CD4-positive, CD25-positive, alpha-beta regulatory T cell (primary cell): ENCODE measurements around the gene AGXT2. TPM values are rescaled to one million over a fixed set of nuclear protein-coding genes. Genes with fewer than 3 reads are reported as not detected.

Experiments
- ATAC-seq, 2 donors: fragments of 150-1000 bp; cut with Tn5 transposase; one replicate each; pipeline ENCODE4 v1.10.0; 2021; ENCODE audit warnings: low read depth in 2 of 2, moderate number of reproducible peaks in 2 of 2, moderate library complexity in 1 of 2
- DNase-seq, 3 donors: peaks; one replicate each; pipeline versions ENCODE4 v3.0.0 to v3.0.0-alpha.2; 2012 to 2022; ENCODE audit warnings: mixed read lengths in 1 of 3
- H3K27ac ChIP-seq: one replicate; pipeline ENCODE4 v1.7.0; 2013; ENCODE audit warnings: mild to moderate bottlenecking, low read length; ENCODE audit not compliant: insufficient read depth, poor library complexity, severe bottlenecking
- H3K27me3 ChIP-seq: one replicate; pipeline ENCODE4 v1.7.0; 2013; ENCODE audit warnings: low read length; ENCODE audit not compliant: control insufficient read depth, insufficient read depth
- H3K36me3 ChIP-seq: one replicate; pipeline ENCODE4 v1.7.0; 2013; ENCODE audit warnings: mild to moderate bottlenecking, low read length, moderate library complexity; ENCODE audit not compliant: control insufficient read depth, insufficient read depth
- H3K4me1 ChIP-seq: 2 replicates; pipeline ENCODE4 v1.7.0; 2013; ENCODE audit warnings: mild to moderate bottlenecking, low read length; ENCODE audit not compliant: insufficient read depth, control insufficient read depth, poor library complexity, severe bottlenecking
- H3K4me3 ChIP-seq: one replicate; pipeline ENCODE4 v1.7.0; 2013; ENCODE audit warnings: low read depth, mild to moderate bottlenecking, low read length, moderate library complexity
- H3K9me3 ChIP-seq, 2 experiments: 1 replicate in 1 of 2; 2 replicates in 1 of 2; pipeline ENCODE4 v1.7.0; 2013; ENCODE audit warnings: low read length in 2 of 2, mild to moderate bottlenecking in 1 of 2, moderate library complexity in 1 of 2; ENCODE audit not compliant: control insufficient read depth in 2 of 2
- H3K27ac Mint-ChIP-seq, 3 donors: one replicate each; pipeline ENCODE4 v1.8.0; 2020 to 2022; ENCODE audit warnings: mild to moderate bottlenecking in 3 of 3, mixed read lengths in 3 of 3, moderate library complexity in 2 of 3
- H3K27me3 Mint-ChIP-seq: one replicate; pipeline ENCODE4 v1.8.0; 2022; ENCODE audit warnings: mild to moderate bottlenecking, mixed read lengths
- H3K36me3 Mint-ChIP-seq: one replicate; pipeline ENCODE4 v1.8.0; 2020; ENCODE audit warnings: mixed read lengths
- H3K4me1 Mint-ChIP-seq, 4 donors: one replicate each; pipeline ENCODE4 v1.8.0; 2020 to 2022; ENCODE audit warnings: mixed read lengths in 4 of 4, mild to moderate bottlenecking in 1 of 4
- H3K4me3 Mint-ChIP-seq, 4 donors: one replicate each; pipeline ENCODE4 v1.8.0; 2020 to 2022; ENCODE audit warnings: mild to moderate bottlenecking in 4 of 4, mixed read lengths in 4 of 4, moderate library complexity in 3 of 4
- H3K9me3 Mint-ChIP-seq, 7 donors: one replicate each; pipeline ENCODE4 v1.8.0; 2020 to 2022; ENCODE audit warnings: mixed read lengths in 7 of 7, mild to moderate bottlenecking in 3 of 7, moderate library complexity in 2 of 7
- polyA plus RNA-seq, 4 donors: library from polyadenylated mRNA; unstranded; fragments of 300-500 nt; fragmentation: Illumina TruSeq; gene quantifications; one replicate each; pipeline ENCODE4 v1.2.3, GENCODE V29; 2021
- total RNA-seq: library from RNA; stranded (reverse); gene quantifications from one replicate; pipeline ENCODE4 v1.2.3, GENCODE V29; 2022

The AGXT2 gene
- total and polyA plus RNA-seq, 5 donors from 2014 or later: not detected

- Mint-ChIP-seq H3K27me3 (peaks cover 18% of the 10 kb centered on the region), H3K27ac (no peak overlapping the region), H3K36me3 (no peaks in the 10 kb centered on the region), H3K4me3 (no peak overlapping the region), H3K4me1 (no peaks in the 10 kb centered on the region), H3K9me3 (peaks cover 0 to 1% (median 0%) of the 10 kb centered on the region in 7 donors)
- H3K4me1 ChIP-seq: no peaks in the 10 kb centered on the region
- no peaks in the 10 kb centered on the region for H3K36me3 ChIP-seq
- no peaks in the 10 kb centered on the region for H3K9me3 ChIP-seq
- ATAC-seq: no peak
- H3K27me3 ChIP-seq: no peaks in the 10 kb centered on the region
- H3K27ac ChIP-seq: no peak overlapping the region
- H3K4me3 ChIP-seq: no peak overlapping the region
- DNase-seq: peak; percentile 9 to 27 (median 23)
These were observed 41.9 kb upstream of the AGXT2 start for GRCh38 chr5:35089334-35090314.

DNA sequence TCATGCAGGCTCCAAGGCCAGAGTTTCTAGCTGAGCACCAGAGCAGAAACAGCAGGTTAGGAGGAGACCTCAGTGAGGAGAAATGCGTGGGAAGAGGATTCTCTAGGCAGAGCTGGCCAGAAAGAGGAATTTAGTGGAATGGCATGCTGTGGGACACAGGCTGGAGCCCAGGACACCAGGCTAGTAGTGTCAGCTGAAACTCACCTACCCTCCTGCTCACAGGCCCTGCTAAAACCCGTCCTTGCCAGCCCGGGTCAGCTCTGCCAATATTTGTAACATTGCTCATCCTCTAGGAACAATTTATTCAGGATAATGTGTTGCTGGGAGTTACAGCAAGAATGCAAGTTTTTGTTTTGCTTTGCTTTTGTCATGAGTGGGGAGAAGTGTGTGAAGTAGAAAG, 40.2 kb upstream of the AGXT2 start:
- H3K36me3 Mint-ChIP-seq: no peaks in the 10 kb centered on the region
- no peak overlapping the region for H3K27ac Mint-ChIP-seq
- Histone ChIP-seq H3K36me3 (no peaks in the 10 kb centered on the region), H3K27me3 (no peaks in the 10 kb centered on the region), H3K27ac (no peak overlapping the region), H3K9me3 (no peaks in the 10 kb centered on the region), H3K4me1 (no peaks in the 10 kb centered on the region), H3K4me3 (no peak overlapping the region)
- H3K4me1 Mint-ChIP-seq: no peaks in the 10 kb centered on the region
- H3K27me3 Mint-ChIP-seq: peaks cover 14% of the 10 kb centered on the region
- H3K9me3 Mint-ChIP-seq: peaks cover 0 to 2% (median 0%) of the 10 kb centered on the region in 7 donors
- DNase-seq (no peak), ATAC-seq (no peak)
- H3K4me3 Mint-ChIP-seq: no peak overlapping the region

DNA sequence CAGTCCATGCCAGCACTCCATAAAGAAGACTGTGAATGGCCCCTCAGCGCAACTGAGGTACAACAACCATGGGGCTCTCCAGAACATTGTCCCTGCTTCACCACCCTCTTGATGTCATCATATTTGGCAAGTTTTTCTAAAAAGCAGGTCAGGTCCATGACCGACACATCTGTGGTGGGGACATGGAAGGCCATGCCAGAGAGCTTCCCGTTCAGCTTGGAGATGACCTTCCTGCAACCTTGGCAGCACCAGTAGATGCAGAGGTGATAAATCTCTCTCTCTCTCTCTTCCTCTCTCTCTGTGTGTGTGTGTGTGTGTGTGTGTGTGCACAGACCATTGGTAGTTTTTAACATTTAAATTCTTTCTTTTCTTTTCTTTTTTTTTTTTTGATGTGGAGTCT, 35.4 kb upstream of the AGXT2 start:
- peaks cover 0 to 2% (median 0%) of the 10 kb centered on the region in 7 donors for H3K9me3 Mint-ChIP-seq
- H3K36me3 ChIP-seq: no peaks in the 10 kb centered on the region
- ATAC-seq (no peak), DNase-seq (no peak)
- no peaks in the 10 kb centered on the region for H3K4me1 ChIP-seq
- H3K36me3 Mint-ChIP-seq: no peaks in the 10 kb centered on the region
- no peaks in the 10 kb centered on the region for H3K4me1 Mint-ChIP-seq
- peaks cover 11% of the 10 kb centered on the region for H3K27me3 Mint-ChIP-seq
- H3K4me3 Mint-ChIP-seq: no peak overlapping the region
- H3K4me3 ChIP-seq: no peak overlapping the region
- H3K9me3 ChIP-seq: no peaks in the 10 kb centered on the region
- H3K27ac ChIP-seq: no peak overlapping the region
- no peaks in the 10 kb centered on the region for H3K27me3 ChIP-seq
- no peak overlapping the region for H3K27ac Mint-ChIP-seq

GRCh38 chr5:35082530-35082929, 34.8 kb upstream of the AGXT2 start:
- DNase-seq (no peak), ATAC-seq (no peak)
- Mint-ChIP-seq H3K36me3 (no peaks in the 10 kb centered on the region), H3K27ac (no peak overlapping the region), H3K4me3 (no peak overlapping the region), H3K4me1 (no peaks in the 10 kb centered on the region), H3K27me3 (peaks cover 11% of the 10 kb centered on the region), H3K9me3 (peaks cover 0 to 8% (median 0%) of the 10 kb centered on the region in 7 donors)
- no peaks in the 10 kb centered on the region for H3K9me3 ChIP-seq
- H3K4me1 ChIP-seq: no peaks in the 10 kb centered on the region
- no peaks in the 10 kb centered on the region for H3K27me3 ChIP-seq
- no peaks in the 10 kb centered on the region for H3K36me3 ChIP-seq
- no peak overlapping the region for H3K27ac ChIP-seq
- H3K4me3 ChIP-seq: no peak overlapping the region

- H3K4me1 Mint-ChIP-seq: no peaks in the 10 kb centered on the region
- no peak overlapping the region for H3K27ac Mint-ChIP-seq
- DNase-seq (no peak), ATAC-seq (no peak)
- H3K27me3 Mint-ChIP-seq: peaks cover 10% of the 10 kb centered on the region
- no peak overlapping the region for H3K4me3 Mint-ChIP-seq
- no peaks in the 10 kb centered on the region for H3K36me3 ChIP-seq
- H3K9me3 ChIP-seq: no peaks in the 10 kb centered on the region
- peaks cover 0 to 8% (median 0%) of the 10 kb centered on the region in 7 donors for H3K9me3 Mint-ChIP-seq
- no peaks in the 10 kb centered on the region for H3K36me3 Mint-ChIP-seq
- H3K27me3 ChIP-seq: no peaks in the 10 kb centered on the region
- no peak overlapping the region for H3K4me3 ChIP-seq
- H3K27ac ChIP-seq: no peak overlapping the region
- H3K4me1 ChIP-seq: no peaks in the 10 kb centered on the region
These were observed 33.4 kb upstream of the AGXT2 start for GRCh38 chr5:35081134-35081533.

DNA sequence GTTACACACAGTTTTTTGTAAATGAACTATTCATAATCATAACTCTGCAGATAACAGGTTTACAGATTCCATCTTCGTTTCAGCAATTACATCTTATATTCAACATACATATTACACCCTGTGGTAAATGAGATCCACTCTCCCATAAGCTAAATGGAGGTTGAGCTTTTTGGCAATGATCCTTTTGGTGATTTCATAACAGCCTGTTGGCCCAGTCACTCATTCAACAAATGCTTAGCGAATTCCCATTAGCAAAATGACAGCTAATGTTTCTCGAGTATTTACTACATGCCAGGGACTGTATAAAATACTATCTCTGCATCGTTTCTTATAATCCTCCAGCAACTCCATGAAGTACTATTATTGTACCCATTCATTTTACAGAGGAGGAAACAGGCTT, 25.4 kb upstream of the AGXT2 start:
- ATAC-seq: no peak
- Mint-ChIP-seq H3K9me3 (peaks cover 0 to 6% (median 4%) of the 10 kb centered on the region in 7 donors), H3K27me3 (peaks cover 5% of the 10 kb centered on the region), H3K36me3 (no peaks in the 10 kb centered on the region), H3K4me3 (no peak overlapping the region), H3K27ac (no peak overlapping the region), H3K4me1 (no peaks in the 10 kb centered on the region)
- no peaks in the 10 kb centered on the region for H3K36me3 ChIP-seq
- H3K27me3 ChIP-seq: no peaks in the 10 kb centered on the region
- H3K4me1 ChIP-seq: no peaks in the 10 kb centered on the region
- DNase-seq: no peak
- H3K27ac ChIP-seq: no peak overlapping the region
- H3K4me3 ChIP-seq: no peak overlapping the region
- H3K9me3 ChIP-seq: no peaks in the 10 kb centered on the region

DNA sequence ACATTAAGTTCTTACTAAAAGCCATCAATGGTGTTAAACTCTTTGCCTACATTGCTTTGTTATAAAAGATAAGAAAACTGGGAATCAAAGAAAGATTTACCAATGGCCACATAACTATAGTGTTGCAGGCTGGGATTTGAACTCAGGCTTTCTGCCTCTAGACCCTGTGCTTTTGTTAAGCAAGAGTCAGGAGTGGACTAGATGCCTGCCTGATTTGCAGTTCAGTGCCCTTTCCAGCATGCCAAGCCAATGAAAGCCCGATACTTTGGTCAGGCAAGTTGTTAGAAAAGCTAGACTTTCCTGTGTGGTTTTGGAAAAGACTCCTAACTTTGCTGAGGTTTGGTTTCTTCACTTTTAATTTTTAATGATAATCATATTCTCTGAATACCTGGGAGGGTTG, 21.4 kb upstream of the AGXT2 start:
- H3K4me3 Mint-ChIP-seq: no peak overlapping the region
- Histone ChIP-seq H3K36me3 (no peaks in the 10 kb centered on the region), H3K4me1 (no peaks in the 10 kb centered on the region), H3K27ac (no peak overlapping the region), H3K9me3 (no peaks in the 10 kb centered on the region), H3K4me3 (no peak overlapping the region), H3K27me3 (no peaks in the 10 kb centered on the region)
- H3K36me3 Mint-ChIP-seq: no peaks in the 10 kb centered on the region
- peaks cover 5% of the 10 kb centered on the region for H3K27me3 Mint-ChIP-seq
- DNase-seq (no peak), ATAC-seq (no peak)
- H3K9me3 Mint-ChIP-seq: peaks cover 0 to 4% (median 2%) of the 10 kb centered on the region in 7 donors
- no peak overlapping the region for H3K27ac Mint-ChIP-seq
- H3K4me1 Mint-ChIP-seq: no peaks in the 10 kb centered on the region

GRCh38 chr5:35067985-35068384, 20.2 kb upstream of the AGXT2 start:
- Histone ChIP-seq H3K4me1 (no peaks in the 10 kb centered on the region), H3K9me3 (no peaks in the 10 kb centered on the region), H3K36me3 (no peaks in the 10 kb centered on the region), H3K4me3 (no peak overlapping the region), H3K27me3 (no peaks in the 10 kb centered on the region), H3K27ac (no peak overlapping the region)
- peaks cover 5% of the 10 kb centered on the region for H3K27me3 Mint-ChIP-seq
- H3K4me1 Mint-ChIP-seq: no peaks in the 10 kb centered on the region
- ATAC-seq: no peak
- no peak for DNase-seq
- no peak overlapping the region for H3K27ac Mint-ChIP-seq
- no peaks in the 10 kb centered on the region for H3K36me3 Mint-ChIP-seq
- peaks cover 0 to 2% (median 0%) of the 10 kb centered on the region in 7 donors for H3K9me3 Mint-ChIP-seq
- H3K4me3 Mint-ChIP-seq: no peak overlapping the region
